ENCODE data around the gene SLC6A5. TPM values are rescaled to one million over a fixed set of nuclear protein-coding genes. Genes with fewer than 3 reads are reported as not detected.

The SLC6A5 gene
- total and polyA plus RNA-seq, 2 of the 8 experiments (the other 6 are each of a cell fraction or from before 2014, with no cell fraction given) = not detected

DNA sequence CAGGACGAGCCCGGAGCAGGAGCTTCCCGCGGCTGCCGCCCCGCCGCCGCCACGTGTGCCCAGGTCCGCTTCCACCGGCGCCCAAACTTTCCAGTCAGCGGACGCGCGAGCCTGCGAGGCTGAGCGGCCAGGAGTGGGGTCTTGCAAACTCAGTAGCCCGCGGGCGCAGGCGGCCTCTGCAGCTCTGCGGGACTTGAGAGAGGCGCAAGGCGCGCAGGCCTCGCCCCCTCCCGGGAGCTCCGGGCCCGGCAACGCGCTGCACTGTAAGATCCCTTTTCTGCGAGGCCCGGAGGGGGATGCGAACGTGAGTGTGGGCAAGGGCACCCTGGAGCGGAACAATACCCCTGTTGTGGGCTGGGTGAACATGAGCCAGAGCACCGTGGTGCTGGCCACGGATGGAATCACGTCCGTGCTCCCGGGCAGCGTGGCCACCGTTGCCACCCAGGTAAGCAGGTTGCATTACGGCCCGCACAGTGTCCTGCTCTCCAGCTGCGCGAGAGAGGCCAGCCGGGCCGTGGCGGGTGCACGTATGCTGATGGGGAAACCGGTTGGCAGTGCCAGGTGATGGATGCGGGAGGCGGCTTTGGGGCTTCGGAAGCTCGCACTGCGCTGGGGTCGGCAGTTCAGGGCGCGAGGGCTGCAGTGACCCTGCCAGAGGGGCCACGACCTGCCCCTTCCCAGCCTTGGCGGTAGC is 2.0 kb downstream of the SLC6A5 start (continued):
- TF ChIP-seq EP300 (IDR thresholded peaks at IDR 0.05; ENCODE audit: borderline replicate concordance in 1 of 2, low read depth in 2 of 2, low read length in 2 of 2) = no peak
- no peak for TF ChIP-seq TCF12 (IDR thresholded peaks at IDR 0.05; ENCODE audit: low read depth, low read length)
- TF ChIP-seq TAF7 (optimal IDR thresholded peaks at IDR 0.05; ENCODE audit: borderline replicate concordance, low read depth, low read length) = no peak
- TF ChIP-seq, protein P1, sequence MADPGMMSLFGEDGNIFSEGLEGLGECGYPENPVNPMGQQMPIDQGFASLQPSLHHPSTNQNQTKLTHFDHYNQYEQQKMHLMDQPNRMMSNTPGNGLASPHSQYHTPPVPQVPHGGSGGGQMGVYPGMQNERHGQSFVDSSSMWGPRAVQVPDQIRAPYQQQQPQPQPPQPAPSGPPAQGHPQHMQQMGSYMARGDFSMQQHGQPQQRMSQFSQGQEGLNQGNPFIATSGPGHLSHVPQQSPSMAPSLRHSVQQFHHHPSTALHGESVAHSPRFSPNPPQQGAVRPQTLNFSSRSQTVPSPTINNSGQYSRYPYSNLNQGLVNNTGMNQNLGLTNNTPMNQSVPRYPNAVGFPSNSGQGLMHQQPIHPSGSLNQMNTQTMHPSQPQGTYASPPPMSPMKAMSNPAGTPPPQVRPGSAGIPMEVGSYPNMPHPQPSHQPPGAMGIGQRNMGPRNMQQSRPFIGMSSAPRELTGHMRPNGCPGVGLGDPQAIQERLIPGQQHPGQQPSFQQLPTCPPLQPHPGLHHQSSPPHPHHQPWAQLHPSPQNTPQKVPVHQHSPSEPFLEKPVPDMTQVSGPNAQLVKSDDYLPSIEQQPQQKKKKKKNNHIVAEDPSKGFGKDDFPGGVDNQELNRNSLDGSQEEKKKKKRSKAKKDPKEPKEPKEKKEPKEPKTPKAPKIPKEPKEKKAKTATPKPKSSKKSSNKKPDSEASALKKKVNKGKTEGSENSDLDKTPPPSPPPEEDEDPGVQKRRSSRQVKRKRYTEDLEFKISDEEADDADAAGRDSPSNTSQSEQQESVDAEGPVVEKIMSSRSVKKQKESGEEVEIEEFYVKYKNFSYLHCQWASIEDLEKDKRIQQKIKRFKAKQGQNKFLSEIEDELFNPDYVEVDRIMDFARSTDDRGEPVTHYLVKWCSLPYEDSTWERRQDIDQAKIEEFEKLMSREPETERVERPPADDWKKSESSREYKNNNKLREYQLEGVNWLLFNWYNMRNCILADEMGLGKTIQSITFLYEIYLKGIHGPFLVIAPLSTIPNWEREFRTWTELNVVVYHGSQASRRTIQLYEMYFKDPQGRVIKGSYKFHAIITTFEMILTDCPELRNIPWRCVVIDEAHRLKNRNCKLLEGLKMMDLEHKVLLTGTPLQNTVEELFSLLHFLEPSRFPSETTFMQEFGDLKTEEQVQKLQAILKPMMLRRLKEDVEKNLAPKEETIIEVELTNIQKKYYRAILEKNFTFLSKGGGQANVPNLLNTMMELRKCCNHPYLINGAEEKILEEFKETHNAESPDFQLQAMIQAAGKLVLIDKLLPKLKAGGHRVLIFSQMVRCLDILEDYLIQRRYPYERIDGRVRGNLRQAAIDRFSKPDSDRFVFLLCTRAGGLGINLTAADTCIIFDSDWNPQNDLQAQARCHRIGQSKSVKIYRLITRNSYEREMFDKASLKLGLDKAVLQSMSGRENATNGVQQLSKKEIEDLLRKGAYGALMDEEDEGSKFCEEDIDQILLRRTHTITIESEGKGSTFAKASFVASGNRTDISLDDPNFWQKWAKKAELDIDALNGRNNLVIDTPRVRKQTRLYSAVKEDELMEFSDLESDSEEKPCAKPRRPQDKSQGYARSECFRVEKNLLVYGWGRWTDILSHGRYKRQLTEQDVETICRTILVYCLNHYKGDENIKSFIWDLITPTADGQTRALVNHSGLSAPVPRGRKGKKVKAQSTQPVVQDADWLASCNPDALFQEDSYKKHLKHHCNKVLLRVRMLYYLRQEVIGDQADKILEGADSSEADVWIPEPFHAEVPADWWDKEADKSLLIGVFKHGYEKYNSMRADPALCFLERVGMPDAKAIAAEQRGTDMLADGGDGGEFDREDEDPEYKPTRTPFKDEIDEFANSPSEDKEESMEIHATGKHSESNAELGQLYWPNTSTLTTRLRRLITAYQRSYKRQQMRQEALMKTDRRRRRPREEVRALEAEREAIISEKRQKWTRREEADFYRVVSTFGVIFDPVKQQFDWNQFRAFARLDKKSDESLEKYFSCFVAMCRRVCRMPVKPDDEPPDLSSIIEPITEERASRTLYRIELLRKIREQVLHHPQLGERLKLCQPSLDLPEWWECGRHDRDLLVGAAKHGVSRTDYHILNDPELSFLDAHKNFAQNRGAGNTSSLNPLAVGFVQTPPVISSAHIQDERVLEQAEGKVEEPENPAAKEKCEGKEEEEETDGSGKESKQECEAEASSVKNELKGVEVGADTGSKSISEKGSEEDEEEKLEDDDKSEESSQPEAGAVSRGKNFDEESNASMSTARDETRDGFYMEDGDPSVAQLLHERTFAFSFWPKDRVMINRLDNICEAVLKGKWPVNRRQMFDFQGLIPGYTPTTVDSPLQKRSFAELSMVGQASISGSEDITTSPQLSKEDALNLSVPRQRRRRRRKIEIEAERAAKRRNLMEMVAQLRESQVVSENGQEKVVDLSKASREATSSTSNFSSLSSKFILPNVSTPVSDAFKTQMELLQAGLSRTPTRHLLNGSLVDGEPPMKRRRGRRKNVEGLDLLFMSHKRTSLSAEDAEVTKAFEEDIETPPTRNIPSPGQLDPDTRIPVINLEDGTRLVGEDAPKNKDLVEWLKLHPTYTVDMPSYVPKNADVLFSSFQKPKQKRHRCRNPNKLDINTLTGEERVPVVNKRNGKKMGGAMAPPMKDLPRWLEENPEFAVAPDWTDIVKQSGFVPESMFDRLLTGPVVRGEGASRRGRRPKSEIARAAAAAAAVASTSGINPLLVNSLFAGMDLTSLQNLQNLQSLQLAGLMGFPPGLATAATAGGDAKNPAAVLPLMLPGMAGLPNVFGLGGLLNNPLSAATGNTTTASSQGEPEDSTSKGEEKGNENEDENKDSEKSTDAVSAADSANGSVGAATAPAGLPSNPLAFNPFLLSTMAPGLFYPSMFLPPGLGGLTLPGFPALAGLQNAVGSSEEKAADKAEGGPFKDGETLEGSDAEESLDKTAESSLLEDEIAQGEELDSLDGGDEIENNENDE (IDR thresholded peaks at IDR 0.05; ENCODE audit: insufficient replicate concordance, low read length) = no peak
- TF ChIP-seq, protein P2, sequence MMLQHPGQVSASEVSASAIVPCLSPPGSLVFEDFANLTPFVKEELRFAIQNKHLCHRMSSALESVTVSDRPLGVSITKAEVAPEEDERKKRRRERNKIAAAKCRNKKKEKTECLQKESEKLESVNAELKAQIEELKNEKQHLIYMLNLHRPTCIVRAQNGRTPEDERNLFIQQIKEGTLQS (IDR thresholded peaks at IDR 0.05; ENCODE audit: insufficient read depth, low read depth, low read length) = no peak
- no peak for TF ChIP-seq MAFK (IDR thresholded peaks at IDR 0.05; ENCODE audit: low read depth, low read length)
- TF ChIP-seq NRF1 (IDR thresholded peaks at IDR 0.05; ENCODE audit: low read depth, low read length) = no peak
- no peak for TF ChIP-seq GTF2F1 (IDR thresholded peaks at IDR 0.05; ENCODE audit: borderline replicate concordance, low read depth, low read length)
- TF ChIP-seq HDAC6 (IDR thresholded peaks at IDR 0.05; ENCODE audit: low read depth, low read length) = no peak
- TF ChIP-seq SIX5 (IDR thresholded peaks at IDR 0.05; ENCODE audit: low read depth, low read length) = no peak
